Ishikawa (cell line): ENCODE results near the gene TRAF3IP1.

Experiments used
- CEBPB ChIP-seq: IDR thresholded peaks from 2 replicates; pipeline ENCODE4 v1.6.1; 2012
- CREB1 ChIP-seq: IDR thresholded peaks from 2 replicates; pipeline ENCODE4 v1.6.1; 2012; ENCODE audit warnings: low read depth
- EGR1 ChIP-seq: IDR thresholded peaks from 2 replicates; pipeline ENCODE4 v1.6.1; 2012
- EP300 ChIP-seq: IDR thresholded peaks from 2 replicates; pipeline ENCODE4 v1.6.1; 2012; ENCODE audit warnings: borderline replicate concordance
- FOXM1 ChIP-seq: IDR thresholded peaks from 2 replicates; pipeline ENCODE4 v1.6.1; 2012; ENCODE audit warnings: low read depth, borderline replicate concordance
- MAX ChIP-seq: IDR thresholded peaks from 2 replicates; pipeline ENCODE4 v1.6.1; 2012
- NFIC ChIP-seq: IDR thresholded peaks from 2 replicates; pipeline ENCODE4 v1.6.1; 2012
- RAD21 ChIP-seq: IDR thresholded peaks from 2 replicates; pipeline ENCODE4 v1.6.1; 2012; ENCODE audit warnings: low read depth
- REST ChIP-seq: IDR thresholded peaks from 2 replicates; pipeline ENCODE4 v1.6.1; 2012; ENCODE audit warnings: low read depth, mild to moderate bottlenecking
- TAF1 ChIP-seq: IDR thresholded peaks from 2 replicates; pipeline ENCODE4 v1.6.1; 2012; ENCODE audit warnings: low read depth, mild to moderate bottlenecking
- TCF12 ChIP-seq: IDR thresholded peaks from 2 replicates; pipeline ENCODE4 v1.6.1; 2012; ENCODE audit warnings: low read depth
- TEAD4 ChIP-seq: IDR thresholded peaks from 2 replicates; pipeline ENCODE4 v1.6.1; 2012
- USF1 ChIP-seq: IDR thresholded peaks from 2 replicates; pipeline ENCODE4 v1.6.1; 2012
- YY1 ChIP-seq: IDR thresholded peaks from 2 replicates; pipeline ENCODE4 v1.6.1; 2012; ENCODE audit warnings: low read depth
- ZBTB7A ChIP-seq: IDR thresholded peaks from 2 replicates; pipeline ENCODE4 v1.6.1; 2012; ENCODE audit warnings: low read depth

The TRAF3IP1 gene

GRCh38 chr2:238341536-238341935, 21.2 kb downstream of the TRAF3IP1 start:
- TF ChIP-seq CEBPB: no peak
- no peak for TF ChIP-seq FOXM1
- no peak for TF ChIP-seq RAD21
- no peak for TF ChIP-seq CREB1
- no peak for TF ChIP-seq ZBTB7A
- no peak for TF ChIP-seq NFIC
- TF ChIP-seq REST: no peak
- TF ChIP-seq TCF12: no peak
- TF ChIP-seq EP300: no peak
- TF ChIP-seq EGR1: no peak
- TF ChIP-seq USF1: no peak
- no peak for TF ChIP-seq TAF1
- TF ChIP-seq TEAD4: no peak
- no peak for TF ChIP-seq MAX
- TF ChIP-seq YY1: no peak

GRCh38 chr2:238344035-238344434, 23.7 kb downstream of the TRAF3IP1 start:
- no peak for TF ChIP-seq YY1
- TF ChIP-seq FOXM1: no peak
- no peak for TF ChIP-seq EGR1
- TF ChIP-seq TEAD4: no peak
- no peak for TF ChIP-seq EP300
- TF ChIP-seq TAF1: no peak
- no peak for TF ChIP-seq RAD21
- TF ChIP-seq CEBPB: no peak
- TF ChIP-seq MAX: no peak
- TF ChIP-seq NFIC: no peak
- TF ChIP-seq CREB1: no peak
- TF ChIP-seq USF1: no peak
- no peak for TF ChIP-seq REST
- TF ChIP-seq TCF12: no peak
- no peak for TF ChIP-seq ZBTB7A

GRCh38 chr2:238344517-238344916, 24.2 kb downstream of the TRAF3IP1 start:
- TF ChIP-seq MAX (no peak), TAF1 (no peak), CREB1 (no peak), TCF12 (no peak), RAD21 (no peak), CEBPB (no peak), NFIC (no peak), TEAD4 (no peak), EGR1 (no peak), FOXM1 (no peak), EP300 (no peak), REST (no peak)

GRCh38 chr2:238345297-238345968, 25.1 kb downstream of the TRAF3IP1 start:
- TF ChIP-seq FOXM1: no peak
- TF ChIP-seq CEBPB: no peak
- TF ChIP-seq USF1: no peak
- no peak for TF ChIP-seq ZBTB7A
- no peak for TF ChIP-seq NFIC
- TF ChIP-seq EP300: no peak
- TF ChIP-seq EGR1: no peak
- TF ChIP-seq MAX: no peak
- TF ChIP-seq CREB1: no peak
- no peak for TF ChIP-seq TCF12
